Mucosa of descending colon (tissue), 3 donors: ENCODE data around the gene DGKQ. TPM values are rescaled to one million over a fixed set of nuclear protein-coding genes. Genes with fewer than 3 reads are reported as not detected.

Source experiments
- ATAC-seq: fragments of 200-7000 bp; cut with Tn5 transposase; one replicate; pipeline ENCODE4 v1.9.1; 2020; ENCODE audit warnings: mild to moderate bottlenecking, moderate library complexity
- DNase-seq, 3 donors: peaks; one replicate each; pipeline ENCODE4 v3.0.0-alpha.2; 2020
- H3K36me3 ChIP-seq: fragments of 200-600 bp; one replicate; pipeline ENCODE4 v1.8.0; 2021; ENCODE audit warnings: low read depth, mild to moderate bottlenecking
- H3K4me1 ChIP-seq: fragments of 200-600 bp; one replicate; pipeline ENCODE4 v1.8.0; 2021; ENCODE audit warnings: low read depth, mild to moderate bottlenecking
- H3K4me3 ChIP-seq: fragments of 200-600 bp; one replicate; pipeline ENCODE4 v1.8.0; 2021; ENCODE audit warnings: mild to moderate bottlenecking
- H3K9me3 ChIP-seq: fragments of 200-600 bp; one replicate; pipeline ENCODE4 v1.8.0; 2021; ENCODE audit warnings: mild to moderate bottlenecking
- intact Hi-C, 2 donors: fragments of 100-400 bp; cut with DNase I in 1 of 2; cut with micrococcal nuclease in 1 of 2; formaldehyde crosslinking; loops; one replicate each; pipeline versions ENCODE4 v1.11.0 to v1.11.1; 2022; cut with DNase I, micrococcal nuclease
- total RNA-seq, 3 donors: library from RNA; stranded (reverse); fragmentation: NEBNext Ultra II Directional in 2 of 3; extraction: Animal tissue kit (Norgen Biotek cat#: 25700) in 2 of 3; gene quantifications; one replicate each; pipeline versions ENCODE4 v1.2.1 to v1.2.4, GENCODE V29; 2021 to 2023
- TF ChIP-seq, protein P1 (sequence below): fragments of 200-600 bp; IDR thresholded peaks from one replicate; pipeline ENCODE4 v1.8.0; 2022; ENCODE audit warnings: antibody characterized with exemption, mild to moderate bottlenecking
- donor health status: DM: no; HTN: no; CAD: no; lungs with moderate emphysema.
- donor health status: DM: no; HTN: no; CAD: no.
- donor health status: DM: no; HTN: yes; CAD: no.

The DGKQ gene
- total RNA-seq, 3 donors from 2014 or later: 31.8 to 56.1 (median 41.7) TPM

- Histone ChIP-seq H3K4me1 (peaks cover 14% of the 10 kb centered on the region), H3K4me3 (no peak overlapping the region), H3K9me3 (no peaks in the 10 kb centered on the region), H3K36me3 (no peaks in the 10 kb centered on the region)
- intact Hi-C loops: no loop called here
- ATAC-seq (no peak), DNase-seq (no peak)
- TF ChIP-seq, protein P1, sequence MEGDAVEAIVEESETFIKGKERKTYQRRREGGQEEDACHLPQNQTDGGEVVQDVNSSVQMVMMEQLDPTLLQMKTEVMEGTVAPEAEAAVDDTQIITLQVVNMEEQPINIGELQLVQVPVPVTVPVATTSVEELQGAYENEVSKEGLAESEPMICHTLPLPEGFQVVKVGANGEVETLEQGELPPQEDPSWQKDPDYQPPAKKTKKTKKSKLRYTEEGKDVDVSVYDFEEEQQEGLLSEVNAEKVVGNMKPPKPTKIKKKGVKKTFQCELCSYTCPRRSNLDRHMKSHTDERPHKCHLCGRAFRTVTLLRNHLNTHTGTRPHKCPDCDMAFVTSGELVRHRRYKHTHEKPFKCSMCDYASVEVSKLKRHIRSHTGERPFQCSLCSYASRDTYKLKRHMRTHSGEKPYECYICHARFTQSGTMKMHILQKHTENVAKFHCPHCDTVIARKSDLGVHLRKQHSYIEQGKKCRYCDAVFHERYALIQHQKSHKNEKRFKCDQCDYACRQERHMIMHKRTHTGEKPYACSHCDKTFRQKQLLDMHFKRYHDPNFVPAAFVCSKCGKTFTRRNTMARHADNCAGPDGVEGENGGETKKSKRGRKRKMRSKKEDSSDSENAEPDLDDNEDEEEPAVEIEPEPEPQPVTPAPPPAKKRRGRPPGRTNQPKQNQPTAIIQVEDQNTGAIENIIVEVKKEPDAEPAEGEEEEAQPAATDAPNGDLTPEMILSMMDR: no peak
Measured at GRCh38 chr4:1019320-1019719, 46.0 kb upstream of the DGKQ start.

- intact Hi-C loops: no loop called here
- Histone ChIP-seq H3K36me3 (no peaks in the 10 kb centered on the region), H3K9me3 (no peaks in the 10 kb centered on the region), H3K4me3 (no peak overlapping the region), H3K4me1 (peaks cover 14% of the 10 kb centered on the region)
- DNase-seq (no peak), ATAC-seq (no peak)
- TF ChIP-seq, protein P1: no peak
Measured at GRCh38 chr4:1018147-1019020, 45.0 kb upstream of the DGKQ start.

DNA sequence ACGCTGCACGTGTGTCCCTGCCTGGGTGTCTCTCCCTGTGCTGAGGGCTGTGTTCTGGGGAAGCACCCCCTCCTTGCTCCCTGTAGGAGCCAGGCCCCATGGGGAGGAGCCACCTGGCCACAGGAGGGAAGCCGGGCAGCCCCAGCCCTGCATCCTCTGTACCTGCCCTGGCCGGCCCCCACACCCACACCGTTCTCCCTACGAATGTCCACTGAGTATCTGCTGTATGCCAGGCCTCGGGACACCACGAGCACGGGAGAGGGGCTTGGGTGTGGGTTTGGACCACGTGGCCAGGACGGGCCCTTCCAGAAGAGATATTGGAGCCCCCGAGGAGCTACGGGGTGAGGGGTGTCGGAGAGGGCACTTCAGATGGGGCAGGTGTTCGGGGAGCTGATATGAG is 44.3 kb upstream of the DGKQ start:
- no peaks in the 10 kb centered on the region for H3K36me3 ChIP-seq
- H3K9me3 ChIP-seq: no peaks in the 10 kb centered on the region
- TF ChIP-seq, protein P1: no peak
- DNase-seq (no peak), ATAC-seq (no peak)
- no peak overlapping the region for H3K4me3 ChIP-seq
- peaks cover 13% of the 10 kb centered on the region for H3K4me1 ChIP-seq
- intact Hi-C loops: no loop called here

DNA sequence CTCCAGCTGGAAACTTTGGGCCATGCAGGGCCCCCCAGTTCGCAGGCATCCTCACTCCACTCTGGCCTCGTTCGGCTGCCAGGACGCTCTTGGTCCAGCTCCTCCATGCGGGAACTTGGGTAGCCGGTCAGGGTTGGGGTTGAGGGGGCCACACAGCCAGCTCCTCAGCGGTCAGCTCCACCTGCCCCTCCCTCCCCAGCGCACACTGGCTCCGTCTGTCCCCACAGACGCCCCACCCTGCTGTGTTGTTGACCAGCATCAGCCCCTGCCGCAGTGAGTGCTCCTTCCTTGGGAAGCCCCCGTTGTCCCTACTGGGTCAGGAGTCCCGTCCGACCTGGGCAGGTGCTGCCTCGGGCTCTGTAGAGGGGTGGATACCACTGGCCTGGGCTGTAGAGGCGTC is 43.8 kb upstream of the DGKQ start:
- Histone ChIP-seq H3K36me3 (no peaks in the 10 kb centered on the region), H3K4me3 (no peak overlapping the region), H3K9me3 (no peaks in the 10 kb centered on the region), H3K4me1 (peaks cover 8% of the 10 kb centered on the region)
- intact Hi-C loops: no loop called here
- DNase-seq (no peak), ATAC-seq (no peak)
- TF ChIP-seq, protein P1: no peak

DNA sequence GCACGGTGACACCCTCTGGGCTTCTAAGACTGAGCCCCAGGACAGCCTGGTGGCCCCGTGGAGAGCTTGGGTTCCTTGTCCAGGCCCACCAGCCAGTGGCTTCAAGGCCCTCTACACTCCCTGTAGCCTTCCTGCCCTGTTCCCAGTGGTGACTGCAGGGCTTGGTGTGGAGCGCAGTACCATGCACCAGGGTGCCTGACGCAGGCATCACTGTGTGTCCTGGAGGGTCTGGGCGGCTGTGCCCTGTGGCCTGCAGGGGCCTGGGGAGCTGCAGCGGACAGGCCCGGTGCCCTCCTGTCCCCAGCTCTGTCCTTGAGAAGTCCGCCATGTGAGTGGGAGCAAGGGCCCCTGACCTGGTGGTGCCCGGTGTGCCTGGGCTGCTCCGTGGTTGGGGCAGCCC is 42.4 kb upstream of the DGKQ start:
- H3K4me1 ChIP-seq: peaks cover 3% of the 10 kb centered on the region
- TF ChIP-seq, protein P1: no peak
- no peaks in the 10 kb centered on the region for H3K9me3 ChIP-seq
- ATAC-seq (no peak), DNase-seq (no peak)
- intact Hi-C loops: no loop called here
- H3K36me3 ChIP-seq: no peaks in the 10 kb centered on the region
- no peak overlapping the region for H3K4me3 ChIP-seq
